ENCODE measurements around the gene LCTL.

GRCh38 chr15:66524838-66525237 lies 41.0 kb downstream of the LCTL start:
- TF ChIP-seq, protein P1, sequence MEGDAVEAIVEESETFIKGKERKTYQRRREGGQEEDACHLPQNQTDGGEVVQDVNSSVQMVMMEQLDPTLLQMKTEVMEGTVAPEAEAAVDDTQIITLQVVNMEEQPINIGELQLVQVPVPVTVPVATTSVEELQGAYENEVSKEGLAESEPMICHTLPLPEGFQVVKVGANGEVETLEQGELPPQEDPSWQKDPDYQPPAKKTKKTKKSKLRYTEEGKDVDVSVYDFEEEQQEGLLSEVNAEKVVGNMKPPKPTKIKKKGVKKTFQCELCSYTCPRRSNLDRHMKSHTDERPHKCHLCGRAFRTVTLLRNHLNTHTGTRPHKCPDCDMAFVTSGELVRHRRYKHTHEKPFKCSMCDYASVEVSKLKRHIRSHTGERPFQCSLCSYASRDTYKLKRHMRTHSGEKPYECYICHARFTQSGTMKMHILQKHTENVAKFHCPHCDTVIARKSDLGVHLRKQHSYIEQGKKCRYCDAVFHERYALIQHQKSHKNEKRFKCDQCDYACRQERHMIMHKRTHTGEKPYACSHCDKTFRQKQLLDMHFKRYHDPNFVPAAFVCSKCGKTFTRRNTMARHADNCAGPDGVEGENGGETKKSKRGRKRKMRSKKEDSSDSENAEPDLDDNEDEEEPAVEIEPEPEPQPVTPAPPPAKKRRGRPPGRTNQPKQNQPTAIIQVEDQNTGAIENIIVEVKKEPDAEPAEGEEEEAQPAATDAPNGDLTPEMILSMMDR (IDR thresholded peaks at IDR 0.05; ENCODE audit: insufficient read depth, low read depth, low read length) = no peak
- no peak for TF ChIP-seq EZH2 (IDR thresholded peaks at IDR 0.05; ENCODE audit: insufficient read depth, low read length)
